ENCODE results near the gene PTPRN2.

DNA sequence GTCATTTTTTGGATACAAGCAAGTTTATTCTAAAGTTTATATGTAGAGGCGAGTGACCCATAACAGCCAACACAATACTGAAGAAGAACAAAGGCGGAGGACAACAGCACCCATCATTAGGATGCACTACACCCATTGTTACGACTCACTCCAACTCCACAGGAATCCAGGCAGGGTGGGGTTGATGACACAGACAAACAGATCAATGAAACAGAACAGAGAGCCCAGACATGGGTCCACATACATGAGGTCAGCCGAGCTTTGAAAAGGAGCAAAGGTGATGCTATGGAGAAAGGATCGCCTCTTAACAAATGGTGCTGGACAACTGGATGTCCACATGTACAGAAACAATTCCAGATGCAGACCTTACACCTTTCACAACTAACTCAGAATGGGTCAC is 426.4 kb downstream of the PTPRN2 start:
- no peak for TF ChIP-seq GATA2 (IDR thresholded peaks at IDR 0.05; ENCODE audit: low read depth, low read length)
- TF ChIP-seq GATA3 (IDR thresholded peaks at IDR 0.05; ENCODE audit: low read depth, low read length) = no peak

Data from SH-SY5Y (cell line).